OCI-LY7 (cell line): ENCODE measurements around the gene EYS.

Experiments used
- EZH2phosphoT487 ChIP-seq: fragments of 200-600 bp; sonication (generic); IDR thresholded peaks from 2 replicates; pipeline ENCODE4 v1.6.1; 2018; ENCODE audit warnings: low read depth, borderline replicate concordance, mild to moderate bottlenecking, mixed run types, antibody characterized with exemption, low read length, moderate library complexity, mixed read lengths
- TF ChIP-seq, protein P1 (sequence below): fragments of 200-600 bp; sonication (generic); conservative IDR thresholded peaks from 2 replicates; pipeline ENCODE4 v1.5.1; 2014; ENCODE audit warnings: mild to moderate bottlenecking, antibody characterized with exemption, low read length, moderate library complexity, mixed read lengths

- TF ChIP-seq, protein P1, sequence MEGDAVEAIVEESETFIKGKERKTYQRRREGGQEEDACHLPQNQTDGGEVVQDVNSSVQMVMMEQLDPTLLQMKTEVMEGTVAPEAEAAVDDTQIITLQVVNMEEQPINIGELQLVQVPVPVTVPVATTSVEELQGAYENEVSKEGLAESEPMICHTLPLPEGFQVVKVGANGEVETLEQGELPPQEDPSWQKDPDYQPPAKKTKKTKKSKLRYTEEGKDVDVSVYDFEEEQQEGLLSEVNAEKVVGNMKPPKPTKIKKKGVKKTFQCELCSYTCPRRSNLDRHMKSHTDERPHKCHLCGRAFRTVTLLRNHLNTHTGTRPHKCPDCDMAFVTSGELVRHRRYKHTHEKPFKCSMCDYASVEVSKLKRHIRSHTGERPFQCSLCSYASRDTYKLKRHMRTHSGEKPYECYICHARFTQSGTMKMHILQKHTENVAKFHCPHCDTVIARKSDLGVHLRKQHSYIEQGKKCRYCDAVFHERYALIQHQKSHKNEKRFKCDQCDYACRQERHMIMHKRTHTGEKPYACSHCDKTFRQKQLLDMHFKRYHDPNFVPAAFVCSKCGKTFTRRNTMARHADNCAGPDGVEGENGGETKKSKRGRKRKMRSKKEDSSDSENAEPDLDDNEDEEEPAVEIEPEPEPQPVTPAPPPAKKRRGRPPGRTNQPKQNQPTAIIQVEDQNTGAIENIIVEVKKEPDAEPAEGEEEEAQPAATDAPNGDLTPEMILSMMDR = no peak
- no peak for TF ChIP-seq EZH2phosphoT487
These were observed 1707.4 kb downstream of the EYS start for GRCh38 chr6:63999613-64000012.
